Measurements from ENCODE around the gene TNNC1.

DNA sequence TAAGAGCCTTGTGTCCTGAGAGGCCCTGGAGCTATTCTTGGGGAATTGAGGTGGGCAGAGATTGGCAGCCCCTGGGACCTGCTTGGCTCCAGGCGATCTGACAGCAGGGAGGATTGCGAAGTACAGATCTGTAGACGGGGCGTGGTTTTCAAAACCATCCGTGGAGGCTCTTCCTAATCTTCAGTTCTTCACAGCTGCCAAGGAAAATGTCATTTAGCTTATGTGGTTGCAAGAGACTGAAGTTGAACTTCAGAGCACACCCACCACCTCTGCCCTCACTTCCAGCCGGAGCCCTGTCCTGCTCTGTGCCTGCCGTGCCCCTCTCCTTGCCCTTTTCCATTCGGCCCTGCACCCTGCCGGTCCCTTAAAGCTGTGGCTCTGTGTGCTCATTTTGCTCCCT lies 14.5 kb upstream of the TNNC1 start:
- TF ChIP-seq, protein P1, sequence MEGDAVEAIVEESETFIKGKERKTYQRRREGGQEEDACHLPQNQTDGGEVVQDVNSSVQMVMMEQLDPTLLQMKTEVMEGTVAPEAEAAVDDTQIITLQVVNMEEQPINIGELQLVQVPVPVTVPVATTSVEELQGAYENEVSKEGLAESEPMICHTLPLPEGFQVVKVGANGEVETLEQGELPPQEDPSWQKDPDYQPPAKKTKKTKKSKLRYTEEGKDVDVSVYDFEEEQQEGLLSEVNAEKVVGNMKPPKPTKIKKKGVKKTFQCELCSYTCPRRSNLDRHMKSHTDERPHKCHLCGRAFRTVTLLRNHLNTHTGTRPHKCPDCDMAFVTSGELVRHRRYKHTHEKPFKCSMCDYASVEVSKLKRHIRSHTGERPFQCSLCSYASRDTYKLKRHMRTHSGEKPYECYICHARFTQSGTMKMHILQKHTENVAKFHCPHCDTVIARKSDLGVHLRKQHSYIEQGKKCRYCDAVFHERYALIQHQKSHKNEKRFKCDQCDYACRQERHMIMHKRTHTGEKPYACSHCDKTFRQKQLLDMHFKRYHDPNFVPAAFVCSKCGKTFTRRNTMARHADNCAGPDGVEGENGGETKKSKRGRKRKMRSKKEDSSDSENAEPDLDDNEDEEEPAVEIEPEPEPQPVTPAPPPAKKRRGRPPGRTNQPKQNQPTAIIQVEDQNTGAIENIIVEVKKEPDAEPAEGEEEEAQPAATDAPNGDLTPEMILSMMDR (IDR thresholded peaks at IDR 0.05 in 2 of 3, conservative IDR thresholded peaks at IDR 0.05 in 1 of 3; ENCODE audit: control insufficient read depth in 2 of 3, extremely low read depth in 1 of 3, insufficient read depth in 1 of 3, low read depth in 3 of 3, low read length in 3 of 3), result no peak
- no peak for TF ChIP-seq SMC3 (IDR thresholded peaks at IDR 0.05; ENCODE audit: borderline replicate concordance, low read length)
- TF ChIP-seq, protein P2, sequence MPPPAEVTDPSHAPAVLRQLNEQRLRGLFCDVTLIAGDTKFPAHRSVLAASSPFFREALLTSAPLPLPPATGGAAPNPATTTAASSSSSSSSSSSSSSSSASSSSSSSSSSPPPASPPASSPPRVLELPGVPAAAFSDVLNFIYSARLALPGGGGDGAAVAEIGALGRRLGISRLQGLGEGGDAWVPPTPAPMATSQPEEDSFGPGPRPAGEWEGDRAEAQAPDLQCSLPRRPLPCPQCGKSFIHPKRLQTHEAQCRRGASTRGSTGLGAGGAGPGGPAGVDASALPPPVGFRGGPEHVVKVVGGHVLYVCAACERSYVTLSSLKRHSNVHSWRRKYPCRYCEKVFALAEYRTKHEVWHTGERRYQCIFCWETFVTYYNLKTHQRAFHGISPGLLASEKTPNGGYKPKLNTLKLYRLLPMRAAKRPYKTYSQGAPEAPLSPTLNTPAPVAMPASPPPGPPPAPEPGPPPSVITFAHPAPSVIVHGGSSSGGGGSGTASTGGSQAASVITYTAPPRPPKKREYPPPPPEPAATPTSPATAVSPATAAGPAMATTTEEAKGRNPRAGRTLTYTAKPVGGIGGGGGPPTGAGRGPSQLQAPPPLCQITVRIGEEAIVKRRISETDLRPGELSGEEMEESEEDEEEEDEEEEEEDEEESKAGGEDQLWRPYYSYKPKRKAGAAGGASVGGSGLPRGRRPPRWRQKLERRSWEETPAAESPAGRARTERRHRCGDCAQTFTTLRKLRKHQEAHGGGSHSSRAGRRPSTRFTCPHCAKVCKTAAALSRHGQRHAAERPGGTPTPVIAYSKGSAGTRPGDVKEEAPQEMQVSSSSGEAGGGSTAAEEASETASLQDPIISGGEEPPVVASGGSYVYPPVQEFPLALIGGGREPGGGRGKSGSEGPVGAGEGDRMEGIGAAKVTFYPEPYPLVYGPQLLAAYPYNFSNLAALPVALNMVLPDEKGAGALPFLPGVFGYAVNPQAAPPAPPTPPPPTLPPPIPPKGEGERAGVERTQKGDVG (CRISPR knock-in tag; IDR thresholded peaks at IDR 0.05), result no peak
- no peak for TF ChIP-seq POLR2AphosphoS5 (IDR thresholded peaks at IDR 0.05; ENCODE audit: low read length)
- TF ChIP-seq POLR2A (IDR thresholded peaks at IDR 0.05; ENCODE audit: low read depth, low read length), result no peak
- no peak for TF ChIP-seq ZNF274 (IDR thresholded peaks at IDR 0.05; ENCODE audit: insufficient read depth, insufficient read length)
- no peak for TF ChIP-seq EZH2 (IDR thresholded peaks at IDR 0.05; ENCODE audit: borderline replicate concordance, control insufficient read depth, low read depth, low read length)
